Adipocyte (in vitro differentiated cells): Measurements from ENCODE around the gene HPSE2.

Source experiments
- DNase-seq: peaks from one replicate; pipeline ENCODE4 v3.0.0-alpha.2; 2015; ENCODE audit warnings: low read depth
- H3K27me3 ChIP-seq: replicated peaks from 2 replicates; pipeline ENCODE4 v1.7.0; 2013; ENCODE audit warnings: mild to moderate bottlenecking, low read length, moderate library complexity; ENCODE audit not compliant: control insufficient read depth, insufficient read depth
- H3K36me3 ChIP-seq: 2 replicates; pipeline ENCODE4 v1.7.0; 2013; ENCODE audit warnings: low read length, mild to moderate bottlenecking, moderate library complexity; ENCODE audit not compliant: control insufficient read depth, insufficient read depth, severe bottlenecking
- H3K4me1 ChIP-seq: 2 replicates; pipeline ENCODE4 v1.7.0; 2013; ENCODE audit warnings: mild to moderate bottlenecking, low read length, moderate library complexity; ENCODE audit not compliant: control insufficient read depth, insufficient read depth
- H3K4me3 ChIP-seq: 2 replicates; pipeline ENCODE4 v1.7.0; 2013; ENCODE audit warnings: mild to moderate bottlenecking, low read length, moderate library complexity
- H3K9ac ChIP-seq: 2 replicates; pipeline ENCODE4 v1.7.0; 2013; ENCODE audit warnings: mild to moderate bottlenecking, low read length, moderate library complexity
- H3K9me3 ChIP-seq: 2 replicates; pipeline ENCODE4 v1.7.0; 2013; ENCODE audit warnings: mild to moderate bottlenecking, low read length, moderate library complexity; ENCODE audit not compliant: control insufficient read depth

HPSE2 gene

GRCh38 chr10:98831391-98831790, 404.3 kb downstream of the HPSE2 start:
- Histone ChIP-seq H3K9ac (no peak overlapping the region), H3K36me3 (no peaks in the 10 kb centered on the region), H3K27me3 (peaks cover 6% of the 10 kb centered on the region), H3K4me3 (no peak overlapping the region), H3K9me3 (no peaks in the 10 kb centered on the region), H3K4me1 (no peaks in the 10 kb centered on the region)
- no peak for DNase-seq

GRCh38 chr10:98825741-98826140, 409.9 kb downstream of the HPSE2 start:
- DNase-seq: no peak
- Histone ChIP-seq H3K36me3 (no peaks in the 10 kb centered on the region), H3K9me3 (no peaks in the 10 kb centered on the region), H3K4me3 (no peak overlapping the region), H3K4me1 (no peaks in the 10 kb centered on the region), H3K27me3 (no peaks in the 10 kb centered on the region), H3K9ac (no peak overlapping the region)

GRCh38 chr10:98817396-98817795, 418.3 kb downstream of the HPSE2 start:
- Histone ChIP-seq H3K27me3 (no peaks in the 10 kb centered on the region), H3K9ac (no peak overlapping the region), H3K36me3 (no peaks in the 10 kb centered on the region), H3K9me3 (no peaks in the 10 kb centered on the region), H3K4me1 (no peaks in the 10 kb centered on the region), H3K4me3 (no peak overlapping the region)
- DNase-seq: no peak

- Histone ChIP-seq H3K4me1 (no peaks in the 10 kb centered on the region), H3K27me3 (no peaks in the 10 kb centered on the region), H3K9ac (no peak overlapping the region), H3K4me3 (no peak overlapping the region), H3K36me3 (no peaks in the 10 kb centered on the region), H3K9me3 (no peaks in the 10 kb centered on the region)
- DNase-seq: no peak
Measured at GRCh38 chr10:98815039-98815885, 420.4 kb downstream of the HPSE2 start.

GRCh38 chr10:98814470-98814869, 421.2 kb downstream of the HPSE2 start:
- H3K4me1 ChIP-seq: no peaks in the 10 kb centered on the region
- H3K36me3 ChIP-seq: no peaks in the 10 kb centered on the region
- H3K9me3 ChIP-seq: no peaks in the 10 kb centered on the region
- no peak overlapping the region for H3K9ac ChIP-seq
- H3K4me3 ChIP-seq: no peak overlapping the region
- no peak for DNase-seq
- H3K27me3 ChIP-seq: no peaks in the 10 kb centered on the region

GRCh38 chr10:98808282-98808892, 427.3 kb downstream of the HPSE2 start:
- no peaks in the 10 kb centered on the region for H3K9me3 ChIP-seq
- no peak for DNase-seq
- no peaks in the 10 kb centered on the region for H3K27me3 ChIP-seq
- H3K4me1 ChIP-seq: no peaks in the 10 kb centered on the region
- no peak overlapping the region for H3K9ac ChIP-seq
- no peaks in the 10 kb centered on the region for H3K36me3 ChIP-seq
- no peak overlapping the region for H3K4me3 ChIP-seq

- H3K4me1 ChIP-seq: no peaks in the 10 kb centered on the region
- H3K27me3 ChIP-seq: no peaks in the 10 kb centered on the region
- H3K36me3 ChIP-seq: no peaks in the 10 kb centered on the region
- no peak overlapping the region for H3K9ac ChIP-seq
- DNase-seq: no peak
- no peak overlapping the region for H3K4me3 ChIP-seq
- no peaks in the 10 kb centered on the region for H3K9me3 ChIP-seq
Measured at GRCh38 chr10:98800263-98800662, 435.4 kb downstream of the HPSE2 start.

- Histone ChIP-seq H3K27me3 (no peaks in the 10 kb centered on the region), H3K4me3 (no peak overlapping the region), H3K36me3 (no peaks in the 10 kb centered on the region), H3K4me1 (no peaks in the 10 kb centered on the region), H3K9ac (no peak overlapping the region), H3K9me3 (no peaks in the 10 kb centered on the region)
- no peak for DNase-seq
Measured at GRCh38 chr10:98795467-98795866, 440.2 kb downstream of the HPSE2 start.

- Histone ChIP-seq H3K9me3 (no peaks in the 10 kb centered on the region), H3K9ac (no peak overlapping the region), H3K27me3 (no peaks in the 10 kb centered on the region), H3K36me3 (no peaks in the 10 kb centered on the region), H3K4me1 (no peaks in the 10 kb centered on the region), H3K4me3 (no peak overlapping the region)
- peak; percentile 17 for DNase-seq
Measured at GRCh38 chr10:98790817-98791216, 444.8 kb downstream of the HPSE2 start.

- DNase-seq: no peak
- H3K9ac ChIP-seq: no peak overlapping the region
- no peak overlapping the region for H3K4me3 ChIP-seq
- H3K36me3 ChIP-seq: no peaks in the 10 kb centered on the region
- no peaks in the 10 kb centered on the region for H3K27me3 ChIP-seq
- H3K4me1 ChIP-seq: no peaks in the 10 kb centered on the region
- H3K9me3 ChIP-seq: no peaks in the 10 kb centered on the region
Measured at GRCh38 chr10:98778277-98778759, 457.3 kb downstream of the HPSE2 start.

- Histone ChIP-seq H3K36me3 (no peaks in the 10 kb centered on the region), H3K27me3 (no peaks in the 10 kb centered on the region), H3K4me1 (no peaks in the 10 kb centered on the region), H3K4me3 (no peak overlapping the region), H3K9ac (no peak overlapping the region), H3K9me3 (no peaks in the 10 kb centered on the region)
- DNase-seq: no peak
Measured at GRCh38 chr10:98758463-98758862, 477.2 kb downstream of the HPSE2 start.
